ENCODE results near the gene GIMAP7.

DNA sequence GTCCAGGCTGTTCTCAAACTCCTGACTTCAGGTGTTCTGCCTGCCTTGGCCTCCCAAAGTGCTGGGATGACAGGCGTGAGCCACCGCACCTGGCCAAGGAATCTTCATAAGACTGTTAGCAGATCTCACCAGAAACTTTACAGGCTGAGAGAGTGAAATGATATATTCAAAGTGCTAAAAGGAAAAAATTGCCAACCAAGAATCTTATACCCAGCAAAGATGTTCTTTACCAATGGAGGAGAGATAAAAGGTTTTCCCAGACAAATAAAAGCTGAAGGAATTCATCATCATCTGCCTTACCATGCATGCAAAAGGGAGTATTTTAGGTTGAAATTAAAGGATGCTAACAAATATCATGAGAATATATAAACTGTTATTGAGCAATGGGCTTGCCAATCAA lies 23.6 kb downstream of the GIMAP7 start:
- TF ChIP-seq EZH2 (IDR thresholded peaks at IDR 0.05; ENCODE audit: insufficient read depth, poor library complexity, severe bottlenecking) (no peak), EZH2phosphoT487 (IDR thresholded peaks at IDR 0.05; ENCODE audit: insufficient read depth, low read depth) (no peak)

Data from GM23248 (cell line).